Measurements from ENCODE around the gene CHTF18.
"Not testable (repeated sequence)": the region's sequence is repeated elsewhere in the genome, so short reads cannot be mapped to it uniquely, and the experiment has no call there.

Gene CHTF18

DNA sequence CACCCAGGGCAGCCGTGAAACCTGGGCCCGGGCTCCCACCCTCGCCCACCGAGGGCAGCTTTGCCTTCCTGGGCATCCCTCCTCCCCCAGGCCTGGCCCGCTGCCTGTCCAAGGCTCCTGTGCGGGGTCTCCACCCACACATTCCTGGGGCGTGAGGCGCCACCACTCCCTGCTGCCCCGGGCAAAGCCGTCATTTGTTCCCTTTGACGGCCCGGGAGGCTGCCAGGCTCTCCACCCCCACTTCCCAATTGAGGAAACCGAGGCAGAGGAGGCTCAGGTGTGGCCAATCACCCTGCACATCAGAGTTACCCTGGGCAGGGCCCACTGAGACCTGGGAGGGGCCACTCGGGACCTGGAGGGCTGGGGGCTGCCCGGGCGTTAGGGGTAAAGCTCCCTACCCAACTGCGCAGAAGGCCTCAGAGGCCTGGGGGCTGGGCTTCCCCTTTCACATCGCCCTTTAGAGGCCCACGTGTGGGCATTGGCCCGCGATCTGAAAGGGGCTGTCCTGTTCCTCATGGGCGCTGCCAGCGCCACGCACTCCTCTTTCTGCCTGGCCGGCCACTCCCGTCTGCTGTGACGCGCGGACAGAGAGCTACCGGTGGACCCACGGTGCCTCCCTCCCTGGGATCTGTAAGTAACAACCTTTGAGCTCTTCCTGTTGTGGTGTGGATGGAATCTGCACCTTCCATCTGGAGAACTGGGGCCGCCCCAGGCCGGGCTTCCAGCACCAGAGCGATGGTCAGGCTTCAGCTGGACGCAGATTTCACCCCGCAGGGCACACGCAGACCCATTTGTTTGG, 27.7 kb upstream of the CHTF18 start, which contains the start of gene MSLN:
Gene MSLN, plus strand, starts transcription at position 190 of the 799 bp plus-strand sequence. CDS start 1,947 bp downstream, outside the sequence.
- DNase-seq: no peak

DNA sequence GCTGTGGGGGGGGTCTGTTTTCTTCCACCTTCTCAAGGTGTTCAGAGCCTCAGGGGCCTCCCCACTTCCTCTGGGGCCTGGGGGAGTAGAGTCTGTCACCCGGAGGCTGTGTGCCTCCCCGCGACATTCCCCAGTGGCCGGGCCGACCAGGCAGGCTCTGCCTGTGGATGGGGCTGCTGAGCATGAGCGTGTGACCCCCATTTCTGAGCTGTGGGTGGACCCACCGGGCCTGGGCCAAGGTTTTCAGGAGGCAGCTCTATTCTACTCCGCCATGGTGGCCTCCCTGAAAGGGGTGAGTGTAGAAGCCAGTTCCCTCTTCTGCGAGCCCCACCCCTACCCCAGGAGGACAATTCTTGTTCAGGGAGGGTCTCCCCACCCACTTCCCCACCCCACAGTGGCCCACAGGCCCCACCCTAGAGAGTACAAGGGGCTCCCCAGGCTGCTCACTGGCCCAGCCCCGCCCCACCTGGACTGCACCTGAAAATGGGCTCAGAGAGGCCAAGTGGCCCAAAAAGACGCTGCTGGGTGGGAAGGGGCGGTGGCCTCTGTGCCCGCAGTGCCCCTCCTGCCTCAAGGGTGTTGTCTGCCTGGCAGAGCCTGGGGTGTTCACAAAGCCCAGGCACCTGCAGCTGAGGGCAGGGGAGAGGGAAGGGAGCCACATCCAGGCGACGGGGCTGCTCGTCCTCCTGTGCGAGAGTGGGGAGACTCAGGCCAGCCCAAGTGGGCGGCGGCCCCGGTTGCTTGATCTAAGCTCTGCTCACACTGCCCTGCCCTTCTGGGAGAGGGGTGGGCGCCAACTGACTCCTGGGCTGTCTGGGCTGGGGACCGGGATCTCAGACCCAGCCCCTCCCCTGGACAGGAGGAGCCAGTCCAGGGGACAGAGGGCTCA, 26.6 kb upstream of the CHTF18 start:
- DNase-seq: no peak

DNA sequence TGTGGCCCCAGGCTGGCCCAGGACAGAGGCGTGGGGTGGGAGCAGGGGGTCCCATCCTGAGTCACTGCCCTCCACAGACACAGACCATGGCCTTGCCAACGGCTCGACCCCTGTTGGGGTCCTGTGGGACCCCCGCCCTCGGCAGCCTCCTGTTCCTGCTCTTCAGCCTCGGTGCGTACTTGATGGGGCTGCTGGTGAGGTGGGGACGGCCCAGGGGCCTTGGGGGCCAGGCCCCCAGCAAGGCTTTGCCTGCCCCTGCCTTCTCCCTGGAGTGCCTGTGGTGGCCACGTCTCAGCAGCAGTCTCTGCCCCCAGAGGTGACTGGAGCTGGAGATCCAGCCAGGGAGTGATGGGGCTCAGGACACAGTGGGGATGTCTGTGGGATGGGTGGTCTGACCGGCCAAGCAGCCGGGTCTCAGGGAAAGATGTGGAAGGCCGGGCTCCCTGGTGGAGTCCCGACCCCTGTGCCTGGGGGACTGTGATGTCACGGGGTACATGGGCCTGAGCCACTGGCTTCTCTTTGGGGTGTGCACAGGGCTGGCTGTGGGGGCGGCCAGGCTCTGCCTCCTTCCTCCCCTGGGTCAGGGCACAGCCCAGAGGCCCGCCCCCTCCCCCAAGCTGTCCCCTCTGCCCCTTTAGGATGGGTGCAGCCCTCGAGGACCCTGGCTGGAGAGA, 25.7 kb upstream of the CHTF18 start:
- no peak for DNase-seq

DNA sequence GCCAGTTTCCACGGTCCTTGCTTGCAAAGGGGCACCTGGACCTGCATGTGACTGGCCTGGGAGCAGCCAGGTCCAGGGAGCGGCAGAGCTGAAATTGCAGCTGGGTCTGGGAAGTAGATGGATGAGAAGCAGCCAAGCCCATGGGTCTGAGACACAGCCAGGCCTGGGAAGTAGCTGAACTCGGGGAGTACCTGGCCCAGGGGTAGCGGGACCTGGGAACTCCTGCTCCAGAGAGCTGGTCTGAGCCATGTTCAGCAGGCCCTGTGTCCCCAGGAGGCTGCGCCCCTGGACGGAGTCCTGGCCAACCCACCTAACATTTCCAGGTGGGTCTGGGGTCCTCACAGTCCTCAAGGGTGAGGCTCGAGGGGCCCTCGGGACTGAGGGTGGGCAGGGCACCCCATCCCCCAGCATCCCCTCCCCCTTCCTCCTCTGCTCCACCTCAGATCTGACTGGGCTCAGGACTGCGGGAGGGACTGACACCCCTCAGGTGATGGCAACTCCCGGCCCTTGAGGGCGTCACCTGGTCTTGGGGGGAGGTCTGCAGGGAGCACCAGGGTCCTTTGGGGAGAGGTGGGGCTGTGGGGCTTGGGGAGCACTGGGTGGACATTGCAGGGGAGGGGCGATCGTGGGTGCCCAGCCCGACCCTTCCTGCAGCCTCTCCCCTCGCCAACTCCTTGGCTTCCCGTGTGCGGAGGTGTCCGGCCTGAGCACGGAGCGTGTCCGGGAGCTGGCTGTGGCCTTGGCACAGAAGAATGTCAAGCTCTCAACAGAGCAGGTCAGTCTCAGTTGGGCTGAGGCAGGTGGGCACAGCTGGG, 24.8 kb upstream of the CHTF18 start:
- DNase-seq: no peak

DNA sequence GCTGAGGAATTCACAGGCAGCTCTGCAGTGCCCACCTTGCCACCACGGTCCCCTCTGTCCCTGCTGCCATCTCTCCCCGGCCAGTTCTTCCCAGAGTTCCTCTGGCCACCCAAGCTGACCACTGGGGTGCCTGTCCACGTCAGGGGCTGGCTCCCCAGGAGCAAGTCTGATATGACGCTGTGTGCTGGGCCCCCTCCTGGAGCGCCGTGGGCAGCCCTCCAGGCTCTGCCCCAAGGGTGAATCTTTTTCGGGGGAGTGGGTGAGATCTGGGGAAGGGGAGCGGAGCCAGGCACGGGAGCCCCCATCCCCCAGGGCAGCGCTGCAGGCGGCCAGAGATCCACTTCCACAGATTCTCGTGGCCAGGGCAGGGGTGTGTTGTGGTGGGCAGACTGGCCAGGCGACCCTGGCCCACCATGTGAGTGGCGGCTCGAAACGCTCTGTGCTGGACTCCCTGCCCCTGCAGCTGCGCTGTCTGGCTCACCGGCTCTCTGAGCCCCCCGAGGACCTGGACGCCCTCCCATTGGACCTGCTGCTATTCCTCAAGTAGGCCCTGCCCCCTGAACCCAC, 24.2 kb upstream of the CHTF18 start:
- no peak for DNase-seq

DNA sequence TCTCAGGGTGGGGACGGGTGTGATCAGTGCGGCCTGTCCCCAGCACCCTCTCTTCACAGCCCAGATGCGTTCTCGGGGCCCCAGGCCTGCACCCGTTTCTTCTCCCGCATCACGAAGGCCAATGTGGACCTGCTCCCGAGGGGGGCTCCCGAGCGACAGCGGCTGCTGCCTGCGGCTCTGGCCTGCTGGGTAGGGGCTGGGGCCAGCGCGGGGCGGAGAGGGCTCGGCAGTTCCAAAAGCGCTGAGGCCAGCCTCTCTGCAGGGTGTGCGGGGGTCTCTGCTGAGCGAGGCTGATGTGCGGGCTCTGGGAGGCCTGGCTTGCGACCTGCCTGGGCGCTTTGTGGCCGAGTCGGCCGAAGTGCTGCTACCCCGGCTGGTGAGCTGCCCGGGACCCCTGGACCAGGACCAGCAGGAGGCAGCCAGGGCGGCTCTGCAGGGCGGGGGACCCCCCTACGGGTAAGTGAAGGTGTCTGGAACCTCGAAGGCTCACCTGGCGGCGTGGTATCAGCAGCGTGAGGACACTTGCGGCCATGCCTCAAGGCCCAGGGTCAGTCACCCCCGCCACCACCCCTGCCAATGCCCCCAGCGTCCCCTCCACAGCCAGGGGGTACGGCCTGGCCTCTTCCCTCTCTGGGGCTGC, 23.5 kb upstream of the CHTF18 start:
- no peak for DNase-seq

DNA sequence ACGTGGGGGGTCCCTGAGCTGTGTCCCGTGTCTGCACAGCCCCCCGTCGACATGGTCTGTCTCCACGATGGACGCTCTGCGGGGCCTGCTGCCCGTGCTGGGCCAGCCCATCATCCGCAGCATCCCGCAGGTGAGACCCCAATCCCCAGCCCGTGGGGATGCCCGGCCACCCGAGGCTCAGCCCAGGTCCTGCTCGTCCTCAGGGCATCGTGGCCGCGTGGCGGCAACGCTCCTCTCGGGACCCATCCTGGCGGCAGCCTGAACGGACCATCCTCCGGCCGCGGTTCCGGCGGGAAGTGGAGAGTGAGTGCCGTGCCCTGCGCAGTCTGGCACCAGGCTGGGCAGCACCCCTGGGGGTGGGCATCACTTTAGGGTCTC, 22.9 kb upstream of the CHTF18 start:
- DNase-seq: no peak

DNA sequence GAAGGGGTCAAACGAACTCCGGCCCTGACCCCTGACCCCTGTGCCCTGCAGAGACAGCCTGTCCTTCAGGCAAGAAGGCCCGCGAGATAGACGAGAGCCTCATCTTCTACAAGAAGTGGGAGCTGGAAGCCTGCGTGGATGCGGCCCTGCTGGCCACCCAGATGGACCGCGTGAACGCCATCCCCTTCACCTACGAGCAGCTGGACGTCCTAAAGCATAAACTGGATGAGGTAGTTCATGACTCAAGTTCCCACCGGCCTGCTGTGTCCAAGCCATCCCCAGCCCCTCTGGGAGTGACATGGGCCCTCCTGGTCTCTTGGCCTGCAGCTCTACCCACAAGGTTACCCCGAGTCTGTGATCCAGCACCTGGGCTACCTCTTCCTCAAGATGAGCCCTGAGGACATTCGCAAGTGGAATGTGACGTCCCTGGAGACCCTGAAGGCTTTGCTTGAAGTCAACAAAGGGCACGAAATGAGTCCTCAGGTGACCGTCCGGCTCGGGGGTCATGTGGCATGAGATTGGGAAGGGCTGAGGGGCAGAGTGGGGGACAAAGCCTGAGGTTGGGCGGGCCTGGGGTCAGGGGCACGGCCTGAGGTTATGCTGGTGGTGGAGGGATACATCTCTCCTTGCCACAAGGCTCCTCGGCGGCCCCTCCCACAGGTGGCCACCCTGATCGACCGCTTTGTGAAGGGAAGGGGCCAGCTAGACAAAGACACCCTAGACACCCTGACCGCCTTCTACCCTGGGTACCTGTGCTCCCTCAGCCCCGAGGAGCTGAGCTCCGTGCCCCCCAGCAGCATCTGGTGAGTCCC, 22.2 kb upstream of the CHTF18 start:
- no peak for DNase-seq

DNA sequence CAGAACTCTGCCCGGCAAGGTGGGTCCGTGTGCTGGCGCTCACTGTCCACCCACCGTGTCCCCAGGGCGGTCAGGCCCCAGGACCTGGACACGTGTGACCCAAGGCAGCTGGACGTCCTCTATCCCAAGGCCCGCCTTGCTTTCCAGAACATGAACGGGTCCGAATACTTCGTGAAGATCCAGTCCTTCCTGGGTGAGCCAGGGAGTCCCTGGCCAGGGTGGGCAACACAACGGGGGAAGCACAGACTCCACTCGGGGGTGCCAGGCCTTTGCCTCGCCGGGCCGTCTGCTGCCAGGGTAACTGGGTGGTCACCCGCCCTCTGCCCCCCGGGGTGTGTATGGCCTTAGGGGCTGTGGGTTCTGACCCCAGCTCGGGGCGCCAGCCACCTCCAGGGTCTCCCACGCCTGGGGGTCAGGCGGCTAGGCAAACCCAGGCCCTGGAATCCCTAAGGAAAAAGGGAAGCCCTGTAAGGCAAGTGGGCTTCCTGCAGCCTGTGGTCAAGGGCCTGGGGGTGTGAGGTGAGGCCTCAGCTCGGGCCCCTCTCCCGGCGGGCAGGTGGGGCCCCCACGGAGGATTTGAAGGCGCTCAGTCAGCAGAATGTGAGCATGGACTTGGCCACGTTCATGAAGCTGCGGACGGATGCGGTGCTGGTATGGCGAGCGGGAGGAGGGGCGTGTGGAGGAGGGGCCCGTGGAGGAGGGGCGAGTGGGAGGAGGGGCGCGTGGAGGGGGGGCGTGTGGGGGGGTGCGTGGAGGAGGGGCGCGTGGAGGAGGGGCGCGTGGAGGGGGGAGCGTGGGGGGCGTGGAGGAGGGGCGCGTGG, 21.4 kb upstream of the CHTF18 start:
- no peak for DNase-seq

DNA sequence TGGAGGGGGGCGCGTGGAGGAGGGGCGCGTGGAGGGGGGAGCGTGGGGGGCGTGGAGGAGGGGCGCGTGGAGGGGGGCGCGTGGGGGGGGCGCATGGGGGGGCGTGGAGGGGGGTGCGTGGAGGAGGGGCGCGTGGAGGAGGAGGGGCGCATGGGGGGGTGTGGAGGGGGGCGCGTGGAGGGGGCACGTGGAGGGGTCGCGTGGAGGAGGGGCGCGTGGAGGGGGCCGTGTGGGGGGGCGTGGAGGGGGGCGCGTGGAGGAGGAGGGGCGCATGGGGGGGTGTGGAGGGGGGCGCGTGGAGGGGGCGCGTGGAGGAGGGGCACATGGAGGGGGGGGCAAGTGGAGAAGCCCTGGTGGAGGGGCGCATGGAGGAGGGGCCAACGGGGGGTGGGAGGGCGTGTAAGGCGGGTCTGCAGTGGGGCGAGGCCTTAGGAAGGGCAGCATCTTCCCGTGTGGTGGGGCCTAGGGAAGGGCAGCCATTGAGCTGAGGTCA, 20.6 kb upstream of the CHTF18 start:
- no peak for DNase-seq

DNA sequence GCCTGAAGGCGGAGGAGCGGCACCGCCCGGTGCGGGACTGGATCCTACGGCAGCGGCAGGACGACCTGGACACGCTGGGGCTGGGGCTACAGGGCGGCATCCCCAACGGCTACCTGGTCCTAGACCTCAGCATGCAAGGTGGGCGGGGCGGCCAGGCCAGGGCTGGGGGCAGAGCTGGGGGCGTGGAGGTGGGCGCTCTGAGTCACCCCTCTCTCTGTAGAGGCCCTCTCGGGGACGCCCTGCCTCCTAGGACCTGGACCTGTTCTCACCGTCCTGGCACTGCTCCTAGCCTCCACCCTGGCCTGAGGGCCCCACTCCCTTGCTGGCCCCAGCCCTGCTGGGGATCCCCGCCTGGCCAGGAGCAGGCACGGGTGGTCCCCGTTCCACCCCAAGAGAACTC, 20.0 kb upstream of the CHTF18 start:
- DNase-seq: no peak

DNA sequence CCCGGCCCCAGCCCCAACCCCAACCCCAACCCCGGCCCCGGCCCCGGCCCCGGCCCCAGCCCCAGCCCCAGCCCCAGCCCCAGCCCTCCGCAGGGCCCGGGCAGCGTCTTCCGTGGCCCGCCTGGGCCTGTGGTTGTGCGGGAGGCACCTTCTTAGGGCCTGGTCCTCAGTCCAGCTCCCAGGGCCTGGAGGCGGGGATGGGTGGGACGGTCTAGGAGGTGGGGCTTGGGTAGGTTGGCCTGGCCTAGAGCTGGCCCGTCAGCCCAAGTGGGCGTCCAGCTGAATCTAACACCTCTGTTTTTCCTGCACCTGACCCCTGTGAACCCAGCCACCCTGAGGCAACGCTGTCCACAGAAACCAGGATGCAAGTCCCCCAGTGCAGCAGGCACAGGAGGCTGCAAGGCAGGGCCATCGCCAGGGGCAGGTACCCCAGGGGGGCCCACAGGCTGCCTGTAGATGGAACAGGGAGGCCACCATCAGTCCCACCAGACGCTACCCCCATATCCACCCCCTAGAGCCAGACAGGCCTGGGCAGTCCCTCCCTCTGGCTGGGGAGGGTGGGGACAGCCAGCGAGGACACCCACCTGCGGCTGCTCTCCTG, 19.1 kb upstream of the CHTF18 start:
- no peak for DNase-seq

DNA sequence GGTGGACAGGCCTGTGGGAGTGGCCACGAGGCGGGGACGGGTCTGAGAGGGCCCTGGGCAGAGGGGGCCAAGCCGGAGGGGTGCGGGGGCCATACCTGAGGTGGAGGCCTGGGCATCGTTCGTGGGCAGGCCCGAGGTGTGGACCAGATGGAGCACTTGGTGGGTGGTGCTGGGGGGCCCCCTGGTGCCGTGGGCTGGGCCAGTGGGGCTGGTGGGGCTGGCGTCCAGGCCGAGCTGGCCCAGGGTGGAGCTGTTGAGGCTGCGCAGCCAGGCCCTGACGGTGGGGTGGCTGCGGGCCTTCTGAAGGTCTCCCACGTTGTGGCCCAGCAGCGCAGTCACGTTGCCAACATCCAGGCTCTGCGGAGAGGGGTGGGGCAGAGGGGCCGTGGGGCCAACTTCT, 18.5 kb upstream of the CHTF18 start:
- no peak for DNase-seq

DNA sequence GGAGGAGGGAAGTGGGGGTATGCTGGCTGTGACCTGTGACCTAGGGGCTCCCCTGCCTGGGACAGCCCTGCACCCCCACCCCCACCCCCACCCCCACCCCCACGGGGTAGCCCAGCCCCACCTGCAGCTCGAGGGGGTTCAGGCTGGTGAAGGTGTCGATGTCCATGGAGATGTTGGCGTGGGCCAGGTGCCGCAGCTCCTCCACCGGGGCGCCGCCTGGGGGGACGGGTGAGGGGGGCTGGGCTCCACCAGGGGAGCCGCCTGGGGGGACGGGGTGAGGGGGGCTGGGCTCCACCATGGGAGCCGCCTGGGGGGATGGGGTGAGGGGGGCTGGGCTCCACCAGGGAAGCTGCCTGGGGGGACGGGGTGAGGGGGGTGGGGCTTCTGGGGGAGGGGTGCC, 18.0 kb upstream of the CHTF18 start:
- no peak for DNase-seq

DNA sequence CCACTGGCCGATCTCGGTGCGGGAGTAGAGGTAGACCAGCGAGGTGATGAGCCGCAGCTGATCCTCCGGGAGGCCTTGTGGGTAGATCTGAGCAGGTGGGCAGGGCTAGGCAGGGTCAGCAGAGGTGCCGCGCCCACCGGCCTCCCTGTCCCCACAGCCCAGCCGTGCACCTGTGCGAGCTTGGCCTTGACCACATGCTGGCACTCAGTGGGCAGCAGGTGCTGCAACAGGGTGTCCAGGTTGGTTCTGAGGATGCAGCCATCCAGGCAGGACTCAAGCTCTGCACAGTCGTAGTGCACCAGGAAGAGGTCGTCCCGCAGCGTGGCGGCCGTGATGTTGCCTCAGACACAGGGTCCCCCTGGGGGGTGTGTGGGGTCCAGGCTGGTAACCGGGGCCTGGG, 15.5 kb upstream of the CHTF18 start:
- DNase-seq: no peak

DNA sequence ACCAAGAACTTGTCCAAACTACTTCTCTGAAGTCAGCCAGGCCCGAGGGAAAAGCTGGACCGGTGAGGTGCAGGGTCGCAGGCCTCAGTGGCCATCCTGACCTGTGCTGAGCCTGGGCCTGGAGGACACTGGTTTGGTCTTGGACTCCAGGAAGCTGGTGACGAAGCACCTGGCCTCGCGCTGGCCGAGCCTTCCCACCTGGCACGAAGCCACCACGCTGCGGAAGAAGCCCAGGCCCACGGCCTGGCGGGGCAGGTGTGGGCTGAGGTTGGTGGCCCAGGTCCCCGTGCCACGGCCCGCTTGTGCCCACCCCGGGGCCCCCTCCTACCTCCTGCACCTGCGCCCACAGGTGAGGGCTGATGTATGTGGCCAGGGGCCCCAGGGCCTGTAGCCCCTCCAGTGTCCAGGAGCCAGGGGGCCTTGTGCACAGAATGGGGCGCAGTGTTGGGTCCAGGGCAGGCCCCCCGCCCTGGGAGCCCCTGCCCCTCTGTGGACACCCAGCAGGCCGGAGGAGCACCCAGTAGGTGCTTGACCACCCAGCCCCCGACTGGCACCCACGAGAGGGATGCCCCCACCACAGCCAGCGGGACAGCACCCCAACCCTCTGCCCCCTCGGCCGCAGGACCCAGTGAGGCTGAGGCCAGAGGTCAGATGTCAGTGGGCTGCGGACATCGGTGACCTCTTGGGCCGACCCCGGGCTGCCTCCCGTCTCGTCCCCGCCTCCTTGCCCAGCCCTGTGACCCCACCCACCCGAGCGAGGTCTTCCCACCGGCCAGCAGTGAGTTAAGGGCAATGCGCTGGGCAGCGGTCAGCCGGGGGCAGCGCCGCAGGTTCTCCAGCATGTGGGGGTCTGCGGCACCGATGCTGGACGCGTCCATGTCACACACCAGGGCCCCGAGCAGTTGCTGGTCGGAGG, 14.1 kb upstream of the CHTF18 start:
- no peak for DNase-seq

DNA sequence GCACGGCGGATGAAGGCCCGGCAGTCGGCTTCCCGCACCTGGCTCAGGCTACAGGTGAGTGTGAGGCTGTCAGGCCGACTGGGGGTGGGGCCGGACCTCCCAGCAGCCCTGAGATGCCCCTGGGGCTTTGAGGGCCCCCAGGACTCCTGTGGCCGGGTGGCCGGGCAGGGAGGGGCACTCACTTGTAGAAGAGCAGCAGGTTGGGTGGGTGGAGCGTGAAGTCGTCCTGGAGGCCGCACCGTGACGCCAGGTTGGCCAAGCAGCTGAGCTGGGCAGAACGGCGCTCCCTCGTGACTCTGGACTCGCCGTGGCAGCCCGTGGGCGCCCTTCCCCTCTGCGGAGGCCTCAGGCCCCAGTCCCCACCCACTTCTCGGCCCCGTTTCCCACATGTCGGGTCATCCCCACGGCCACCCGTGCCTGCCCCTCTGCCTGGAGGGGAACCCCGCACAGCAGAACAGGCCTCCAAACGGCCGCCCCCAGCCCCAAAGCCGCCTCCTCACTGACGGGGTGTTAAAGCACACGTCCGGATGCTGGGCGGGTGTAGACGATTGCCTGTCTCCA, 13.1 kb upstream of the CHTF18 start:
- DNase-seq: no peak

DNA sequence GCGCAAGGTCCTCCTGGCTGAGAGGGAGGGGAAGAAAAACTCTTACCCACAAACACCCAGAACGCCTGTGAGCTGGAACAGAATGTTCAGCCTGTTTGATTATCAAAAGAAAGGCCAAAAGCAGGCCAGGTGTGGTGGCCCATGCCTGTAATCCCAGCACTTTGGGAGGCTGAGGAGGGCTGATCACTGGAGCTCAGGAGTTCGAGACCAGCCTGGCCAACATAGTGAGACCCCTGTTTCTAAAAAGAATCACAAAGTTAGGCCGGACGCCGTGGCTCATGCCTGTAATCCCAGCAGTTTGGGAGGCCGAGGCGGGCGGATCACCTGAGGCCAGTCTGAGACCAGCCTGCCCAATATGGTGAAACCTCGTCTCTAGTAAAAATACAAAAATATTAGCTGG, 12.1 kb upstream of the CHTF18 start:
- DNase-seq: not testable (repeated sequence)
